HG03280 (cell line): ENCODE measurements around the gene AP5B1.
"Not testable (repeated sequence)": the region's sequence is repeated elsewhere in the genome, so short reads cannot be mapped to it uniquely, and the experiment has no call there.

Experiments
- ATAC-seq: cut with Tn5 transposase; IDR thresholded peaks from one replicate; pipeline ENCODE4 v1.9.1; 2021; ENCODE audit warnings: mild to moderate bottlenecking, moderate library complexity; ENCODE audit not compliant: unreplicated experiment

AP5B1 gene

GRCh38 chr11:65771589-65772112 is 9.1 kb downstream of the AP5B1 start:
- ATAC-seq = no peak

GRCh38 chr11:65770951-65771567 is 9.7 kb downstream of the AP5B1 start:
- no peak for ATAC-seq

DNA sequence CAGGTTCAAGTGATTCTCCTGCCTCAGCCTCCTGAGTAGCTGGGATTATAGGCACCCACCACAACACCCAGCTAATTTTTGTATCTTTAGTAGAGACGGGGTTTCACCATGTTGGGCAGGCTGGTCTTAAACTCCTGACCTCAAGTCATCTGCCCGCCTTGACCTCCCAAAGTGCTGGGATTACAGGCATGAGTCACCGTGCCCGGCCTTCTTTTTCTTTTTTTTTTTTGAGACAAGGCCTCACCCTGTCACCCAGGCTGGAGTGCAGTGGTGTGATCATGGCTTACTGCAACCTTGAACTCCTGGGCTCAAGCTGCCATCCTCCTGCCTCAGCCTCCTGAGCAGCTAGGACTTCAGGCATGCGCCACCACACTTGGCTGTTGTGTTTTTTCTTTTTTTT is 13.0 kb downstream of the AP5B1 start:
- ATAC-seq = not testable (repeated sequence)

- no peak for ATAC-seq
Measured at GRCh38 chr11:65767406-65767805, 13.4 kb downstream of the AP5B1 start.

GRCh38 chr11:65766535-65766934 is 14.2 kb downstream of the AP5B1 start:
- no peak for ATAC-seq

DNA sequence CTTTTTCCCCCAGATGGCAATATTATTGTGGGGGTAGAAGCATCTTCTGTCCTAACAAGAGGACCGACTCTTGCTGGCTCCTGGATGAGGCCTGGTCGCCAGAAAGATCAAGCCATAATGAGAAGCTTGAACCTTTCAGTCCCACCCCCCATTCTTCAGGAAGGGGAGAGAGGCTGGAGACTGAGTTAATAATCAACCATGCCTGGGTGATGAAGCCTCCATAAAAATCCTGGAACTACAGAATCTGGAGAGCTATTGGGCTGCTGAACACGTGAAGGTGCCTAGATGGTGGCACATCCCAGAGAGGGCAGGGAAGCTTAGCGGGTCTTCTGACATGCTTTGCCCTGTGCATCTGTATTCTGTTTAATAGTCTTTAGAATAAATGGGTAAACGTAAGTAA is 16.3 kb downstream of the AP5B1 start:
- ATAC-seq = no peak

DNA sequence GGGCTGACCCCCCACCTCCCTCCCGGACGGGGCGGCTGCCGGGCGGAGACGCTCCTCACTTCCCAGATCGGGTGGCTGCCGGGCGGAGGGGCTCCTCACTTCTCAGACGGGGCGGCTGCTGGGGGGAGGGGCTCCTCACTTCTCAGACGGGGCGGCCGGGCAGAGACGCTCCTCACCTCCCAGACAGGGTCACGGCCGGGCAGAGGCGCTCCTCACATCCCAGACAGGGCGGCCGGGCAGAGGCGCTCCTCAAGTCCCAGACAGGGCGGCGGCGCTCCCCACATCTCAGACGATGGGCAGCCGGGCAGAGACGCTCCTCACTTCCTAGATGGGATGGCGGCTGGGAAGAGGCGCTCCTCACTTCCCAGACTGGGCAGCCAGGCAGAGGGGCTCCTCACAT is 18.0 kb downstream of the AP5B1 start:
- not testable (repeated sequence) for ATAC-seq

GRCh38 chr11:65762169-65762568 is 18.6 kb downstream of the AP5B1 start:
- not testable (repeated sequence) for ATAC-seq

DNA sequence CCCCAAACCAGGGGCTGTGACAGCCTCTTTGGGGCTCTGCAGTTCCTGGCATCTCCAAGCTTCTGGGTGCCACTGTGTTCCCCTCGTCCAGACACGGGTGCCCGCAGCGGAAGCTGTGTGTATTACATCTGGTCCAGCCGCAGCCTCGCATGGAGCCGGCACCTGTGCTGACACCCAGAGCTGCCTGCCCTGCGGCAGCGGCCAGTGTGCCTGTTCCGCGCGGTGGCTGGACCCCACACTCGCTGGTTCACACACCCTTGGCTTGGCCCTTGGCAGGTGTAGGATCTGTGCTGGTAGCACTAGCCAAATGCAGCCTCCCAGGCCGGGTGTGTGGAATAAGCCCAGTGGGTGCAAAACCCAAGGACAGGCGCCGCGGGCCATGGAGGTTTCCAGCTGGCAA is 35.7 kb downstream of the AP5B1 start:
- ATAC-seq = no peak

DNA sequence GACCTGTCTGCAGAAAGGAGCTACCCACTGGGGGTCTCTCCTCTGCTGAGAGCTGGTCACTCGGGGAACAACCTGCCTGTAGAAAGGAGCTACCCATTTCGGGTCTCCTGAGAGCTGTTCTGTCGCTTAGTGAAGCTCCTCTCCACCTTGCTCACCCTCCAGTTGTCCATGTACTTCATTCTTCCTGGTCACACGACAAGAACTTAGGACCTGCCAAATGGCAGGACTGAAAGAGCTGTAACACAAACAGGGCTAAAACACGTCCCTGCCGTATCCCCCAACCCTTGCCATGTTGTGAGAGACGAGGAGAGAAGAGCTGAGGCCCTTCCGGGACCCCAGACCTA is 36.1 kb downstream of the AP5B1 start:
- no peak for ATAC-seq

DNA sequence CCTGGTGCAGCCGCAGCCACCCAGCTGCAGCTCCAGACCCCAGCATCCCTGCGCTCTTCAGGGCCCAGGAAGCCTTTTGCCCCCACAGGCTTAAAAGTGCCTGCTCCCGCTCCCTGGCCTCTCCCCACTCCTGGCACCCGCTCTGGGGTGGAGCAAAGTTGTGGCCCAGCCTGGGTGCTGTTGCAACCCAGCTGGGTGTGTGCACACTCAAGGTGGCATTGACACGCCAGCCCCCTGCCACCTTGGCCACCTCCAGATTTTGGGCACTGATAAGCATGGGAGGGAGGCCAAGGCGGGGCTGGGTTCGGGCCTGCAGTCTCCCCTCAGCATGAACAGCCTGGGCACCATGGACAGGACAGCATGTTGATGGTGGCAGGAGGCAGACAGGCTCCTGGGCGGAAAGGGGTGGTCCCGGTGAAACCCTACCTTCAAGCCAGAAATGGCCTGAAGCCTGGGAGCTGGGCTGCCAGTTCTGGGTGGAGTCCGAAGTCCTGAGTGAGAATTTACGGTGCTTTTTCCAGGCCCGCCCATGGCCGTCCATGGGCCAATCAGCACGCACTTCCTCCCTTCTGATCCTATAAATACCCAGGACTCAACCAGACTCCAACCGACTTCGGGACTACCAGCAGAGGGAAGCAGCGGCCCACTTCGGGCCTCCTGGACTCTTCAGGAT is 36.6 kb downstream of the AP5B1 start:
- ATAC-seq = no peak

GRCh38 chr11:65743681-65744025 is 37.1 kb downstream of the AP5B1 start:
- no peak for ATAC-seq

DNA sequence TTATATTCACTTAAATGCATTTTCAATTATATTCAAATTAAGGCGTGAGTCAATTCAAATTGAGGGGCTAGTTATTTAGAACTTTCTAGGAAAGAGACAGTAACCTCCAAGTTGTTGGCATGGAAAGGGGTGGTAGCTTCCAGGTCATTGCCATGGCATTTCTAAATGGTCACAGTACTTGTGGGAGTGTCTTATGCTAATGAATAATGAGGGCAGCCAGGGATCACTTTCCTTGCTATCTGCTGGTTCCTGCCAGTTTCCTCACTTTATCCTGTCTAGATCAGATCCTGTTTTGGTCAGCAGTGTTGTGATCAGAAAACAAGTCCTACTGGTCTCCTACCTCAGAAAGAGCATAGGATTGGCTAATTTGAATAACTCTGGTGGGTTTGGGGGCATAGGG is 38.4 kb downstream of the AP5B1 start:
- no peak for ATAC-seq

DNA sequence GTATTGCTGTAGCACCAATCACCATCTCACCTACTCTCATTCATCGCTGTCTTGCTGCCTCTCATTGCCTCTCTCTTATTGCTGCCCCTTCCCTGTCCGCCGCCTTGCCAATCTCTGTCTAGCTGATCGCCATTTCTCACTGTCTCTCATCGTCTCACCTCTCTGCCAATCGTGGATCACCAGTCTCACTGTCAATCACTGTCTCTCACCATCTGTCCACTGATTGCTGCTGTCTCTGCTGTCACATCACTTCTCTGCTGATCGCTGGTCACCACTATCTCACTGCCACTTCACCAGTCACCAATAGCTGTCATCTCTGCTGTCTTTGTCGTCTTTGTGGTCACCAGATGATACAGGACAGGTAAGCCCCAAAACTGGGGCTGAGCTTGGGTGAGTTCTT is 39.6 kb downstream of the AP5B1 start:
- ATAC-seq = no peak

- no peak for ATAC-seq
Measured at GRCh38 chr11:65739022-65739421, 41.8 kb downstream of the AP5B1 start.

- no peak for ATAC-seq
Measured at GRCh38 chr11:65736810-65737209, 44.0 kb downstream of the AP5B1 start.

GRCh38 chr11:65735111-65735510 is 45.7 kb downstream of the AP5B1 start:
- ATAC-seq = not testable (repeated sequence)

DNA sequence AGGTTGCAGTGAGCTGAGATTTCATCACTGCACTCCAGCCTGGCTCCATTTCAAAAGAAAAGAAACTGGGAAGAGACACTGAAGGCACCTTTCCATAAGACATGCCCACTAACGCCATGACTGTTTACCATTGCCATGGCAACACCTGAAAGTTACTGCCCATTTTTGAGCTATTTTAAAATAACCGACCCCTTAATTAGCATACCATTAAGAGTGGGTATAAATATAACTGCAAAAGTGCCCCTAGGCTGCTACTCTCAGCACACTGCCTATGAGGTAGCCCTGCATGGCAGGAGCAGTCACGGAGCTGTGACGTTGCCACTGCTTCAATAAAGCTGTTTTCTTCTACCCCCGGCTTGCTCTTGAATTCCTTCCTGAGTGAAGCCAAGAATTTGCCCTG is 50.3 kb downstream of the AP5B1 start:
- ATAC-seq = no peak

GRCh38 chr11:65727865-65728264 is 52.9 kb downstream of the AP5B1 start:
- no peak for ATAC-seq

- no peak for ATAC-seq
Measured at GRCh38 chr11:65726660-65727059, 54.1 kb downstream of the AP5B1 start.
